Gastrocnemius medialis (tissue), 4 donors: ENCODE results near the gene TAF3.

ENCODE experiments used
- CTCF ChIP-seq, 5 experiments: fragments of 450-650 bp in 3 of 5; fragments of 200-600 bp in 2 of 5; sonication (generic) in 2 of 5; IDR thresholded peaks in 4 of 5; conservative IDR thresholded peaks in 1 of 5; 1 replicate in 4 of 5; 2 replicates in 1 of 5; pipeline ENCODE4 v1.5.1; 2016 to 2019; ENCODE audit warnings: antibody characterized with exemption in 5 of 5, mild to moderate bottlenecking in 3 of 5, moderate library complexity in 3 of 5
- POLR2A ChIP-seq, 2 donors: fragments of 450-650 bp; IDR thresholded peaks; one replicate each; pipeline ENCODE4 v1.6.1; 2017; ENCODE audit warnings: antibody characterized with exemption in 2 of 2, mild to moderate bottlenecking in 2 of 2, moderate library complexity in 2 of 2

- TF ChIP-seq CTCF (IDR thresholded peaks at IDR 0.05 in 4 of 5, conservative IDR thresholded peaks at IDR 0.05 in 1 of 5) (no peak), POLR2A (IDR thresholded peaks at IDR 0.05) (no peak)
These were observed 78.0 kb downstream of the TAF3 start for GRCh38 chr10:7896297-7896696.
